Liver (tissue), 9 donors: ENCODE results near the gene SDK2. TPM values are rescaled to one million over a fixed set of nuclear protein-coding genes. Genes with fewer than 3 reads are reported as not detected.

Source experiments
- DNase-seq: peaks from one replicate; pipeline ENCODE4 v3.0.0-alpha.2; 2017; ENCODE audit warnings: low spot score
- H3K27ac ChIP-seq, 2 donors: one replicate each; pipeline ENCODE4 v1.7.0; 2013; ENCODE audit warnings: inconsistent platforms in 2 of 2, low read length in 2 of 2, control low read depth in 1 of 2, low read depth in 1 of 2, mild to moderate bottlenecking in 1 of 2
- H3K27me3 ChIP-seq, 4 donors: one replicate each; pipeline versions ENCODE4 v1.6.1 to v1.7.0; 2013; ENCODE audit warnings: low read length in 3 of 4, inconsistent platforms in 1 of 4, mild to moderate bottlenecking in 1 of 4, moderate library complexity in 1 of 4; ENCODE audit not compliant: control insufficient read depth in 4 of 4, insufficient read depth in 4 of 4
- H3K36me3 ChIP-seq, 4 donors: one replicate each; pipeline versions ENCODE4 v1.6.1 to v1.7.0; 2013; ENCODE audit warnings: low read length in 3 of 4, mild to moderate bottlenecking in 3 of 4, low read depth in 1 of 4, moderate library complexity in 1 of 4; ENCODE audit not compliant: control insufficient read depth in 4 of 4, insufficient read depth in 3 of 4
- H3K4me1 ChIP-seq, 4 donors: one replicate each; pipeline versions ENCODE4 v1.6.1 to v1.7.0; 2013; ENCODE audit warnings: low read length in 3 of 4, mild to moderate bottlenecking in 3 of 4, moderate library complexity in 1 of 4; ENCODE audit not compliant: control insufficient read depth in 4 of 4, insufficient read depth in 4 of 4
- H3K4me3 ChIP-seq, 3 donors: one replicate each; pipeline versions ENCODE4 v1.6.1 to v1.7.0; 2013; ENCODE audit warnings: low read length in 3 of 3, control low read depth in 1 of 3, low read depth in 1 of 3, mild to moderate bottlenecking in 1 of 3
- H3K9ac ChIP-seq, 2 donors: one replicate each; pipeline ENCODE4 v1.7.0; 2013; ENCODE audit warnings: low read length in 2 of 2, mild to moderate bottlenecking in 2 of 2, moderate library complexity in 2 of 2, control low read depth in 1 of 2, low read depth in 1 of 2
- H3K9me3 ChIP-seq, 4 donors: one replicate each; pipeline versions ENCODE4 v1.6.1 to v1.7.0; 2013; ENCODE audit warnings: low read length in 3 of 4; ENCODE audit not compliant: control insufficient read depth in 4 of 4
- EGR1 ChIP-seq, 2 donors: IDR thresholded peaks; 2 replicates each; pipeline ENCODE4 v1.6.1; 2016 to 2018; ENCODE audit warnings: antibody characterized with exemption in 2 of 2, low read depth in 2 of 2
- FOXA1 ChIP-seq: IDR thresholded peaks from 2 replicates; pipeline ENCODE4 v1.6.1; 2016; ENCODE audit warnings: antibody characterized with exemption
- FOXA2 ChIP-seq: IDR thresholded peaks from 2 replicates; pipeline ENCODE4 v1.6.1; 2016; ENCODE audit warnings: antibody characterized with exemption
- GABPA ChIP-seq, 2 donors: IDR thresholded peaks in 1 of 2; conservative IDR thresholded peaks in 1 of 2; 2 replicates each; pipeline ENCODE4 v1.6.1; 2016; ENCODE audit warnings: antibody characterized with exemption in 2 of 2, mild to moderate bottlenecking in 1 of 2, moderate library complexity in 1 of 2
- HNF4A ChIP-seq, 2 donors: conservative IDR thresholded peaks; 2 replicates each; pipeline ENCODE4 v1.6.1; 2016; ENCODE audit warnings: antibody characterized with exemption in 2 of 2, mild to moderate bottlenecking in 2 of 2
- HNF4G ChIP-seq: IDR thresholded peaks from 2 replicates; pipeline ENCODE4 v1.6.1; 2016; ENCODE audit warnings: antibody characterized with exemption
- JUND ChIP-seq, 2 donors: IDR thresholded peaks; 2 replicates each; pipeline ENCODE4 v1.6.1; 2016; ENCODE audit warnings: antibody characterized with exemption in 2 of 2
- NR2F2 ChIP-seq: IDR thresholded peaks from 2 replicates; pipeline ENCODE4 v1.6.1; 2016; ENCODE audit warnings: antibody characterized with exemption
- RAD21 ChIP-seq, 2 donors: IDR thresholded peaks; 2 replicates each; pipeline ENCODE4 v1.6.1; 2016; ENCODE audit warnings: antibody characterized with exemption in 2 of 2, mild to moderate bottlenecking in 2 of 2
- RXRA ChIP-seq, 2 donors: IDR thresholded peaks; 2 replicates each; pipeline ENCODE4 v1.6.1; 2017 to 2018; ENCODE audit warnings: antibody characterized with exemption in 2 of 2, mild to moderate bottlenecking in 1 of 2
- SP1 ChIP-seq: IDR thresholded peaks from 2 replicates; pipeline ENCODE4 v1.6.1; 2018; ENCODE audit warnings: antibody characterized with exemption, mild to moderate bottlenecking
- TAF1 ChIP-seq: conservative IDR thresholded peaks from 2 replicates; pipeline ENCODE4 v1.6.1; 2016; ENCODE audit warnings: antibody characterized with exemption, mild to moderate bottlenecking
- YY1 ChIP-seq: IDR thresholded peaks from 2 replicates; pipeline ENCODE4 v1.6.1; 2016; ENCODE audit warnings: antibody characterized with exemption, mild to moderate bottlenecking
- WGBS: extraction: QIAGEN DNeasy Blood & Tissue Kit; methylation state at CpG from one replicate; pipeline ENCODE4 v1.1.7; 2013; 5-methylcytosine and 5-hydroxymethylcytosine counted together
- polyA plus RNA-seq, 2 donors: library from polyadenylated mRNA; stranded (reverse) in 1 of 2; unstranded in 1 of 2; fragments of 200-250 nt in 1 of 2; fragments of >200 nt in 1 of 2; fragmentation: Nextera tagmentation in 1 of 2; extraction: Ambion mirVana in 1 of 2; gene quantifications; one replicate each; pipeline versions ENCODE4 v1.2.1 to v1.2.3, GENCODE V29; 2013 to 2015
- total RNA-seq, 2 donors: library from RNA; depleted of rRNA; stranded (reverse); fragments of >200 nt; gene quantifications; one replicate each; pipeline ENCODE4 v1.2.3, GENCODE V29; 2014
- TF ChIP-seq, protein P1 (sequence below): IDR thresholded peaks from 2 replicates; pipeline ENCODE4 v1.6.1; 2016; ENCODE audit warnings: antibody characterized with exemption
- TF ChIP-seq, protein P2 (sequence below): IDR thresholded peaks from 2 replicates; pipeline ENCODE4 v1.6.1; 2016; ENCODE audit warnings: antibody characterized with exemption
- TF ChIP-seq, protein P3 (sequence below): IDR thresholded peaks from 2 replicates; pipeline ENCODE4 v1.6.1; 2016; ENCODE audit warnings: antibody characterized with exemption
- TF ChIP-seq, protein P4 (sequence below): IDR thresholded peaks from 2 replicates; pipeline ENCODE4 v1.6.1; 2016; ENCODE audit warnings: antibody characterized with exemption, mild to moderate bottlenecking
- TF ChIP-seq, protein P5 (sequence below): fragments of 150-350 bp; IDR thresholded peaks from 2 replicates; pipeline ENCODE4 v1.5.1; 2017; ENCODE audit warnings: improper control_type of control experiment, low read depth, low read length; ENCODE audit not compliant: missing input control
- donor health status: healthy.
- donor health status: healthy.
- donor health status: healthy.
- donor health status: healthy.
- donor health status: healthy.

The SDK2 gene
- total and polyA plus RNA-seq, 4 donors, result 0.05 to 0.42 (median 0.10) TPM

DNA sequence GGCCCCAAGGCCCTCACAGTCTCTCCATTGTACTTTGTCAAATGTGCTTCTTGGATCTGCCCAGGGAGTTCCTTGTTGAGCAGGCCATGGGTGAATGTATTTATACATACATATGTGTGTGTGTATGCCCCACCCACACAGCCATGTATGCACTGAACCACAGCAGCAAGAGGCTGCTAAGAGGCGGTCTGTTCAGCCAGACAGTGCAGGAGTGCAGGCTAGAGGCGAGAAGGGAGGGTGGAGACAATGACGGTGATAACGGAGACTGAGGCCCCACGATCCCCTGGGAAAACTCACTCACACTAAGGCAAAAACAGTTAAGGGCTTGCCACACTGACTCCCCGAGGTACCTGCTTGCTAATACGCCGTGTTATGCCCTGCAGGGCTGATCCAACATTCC, 181.4 kb downstream of the SDK2 start (continued):
- TF ChIP-seq, protein P1, sequence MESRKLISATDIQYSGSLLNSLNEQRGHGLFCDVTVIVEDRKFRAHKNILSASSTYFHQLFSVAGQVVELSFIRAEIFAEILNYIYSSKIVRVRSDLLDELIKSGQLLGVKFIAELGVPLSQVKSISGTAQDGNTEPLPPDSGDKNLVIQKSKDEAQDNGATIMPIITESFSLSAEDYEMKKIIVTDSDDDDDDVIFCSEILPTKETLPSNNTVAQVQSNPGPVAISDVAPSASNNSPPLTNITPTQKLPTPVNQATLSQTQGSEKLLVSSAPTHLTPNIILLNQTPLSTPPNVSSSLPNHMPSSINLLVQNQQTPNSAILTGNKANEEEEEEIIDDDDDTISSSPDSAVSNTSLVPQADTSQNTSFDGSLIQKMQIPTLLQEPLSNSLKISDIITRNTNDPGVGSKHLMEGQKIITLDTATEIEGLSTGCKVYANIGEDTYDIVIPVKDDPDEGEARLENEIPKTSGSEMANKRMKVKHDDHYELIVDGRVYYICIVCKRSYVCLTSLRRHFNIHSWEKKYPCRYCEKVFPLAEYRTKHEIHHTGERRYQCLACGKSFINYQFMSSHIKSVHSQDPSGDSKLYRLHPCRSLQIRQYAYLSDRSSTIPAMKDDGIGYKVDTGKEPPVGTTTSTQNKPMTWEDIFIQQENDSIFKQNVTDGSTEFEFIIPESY, result no peak
- TF ChIP-seq RAD21 (IDR thresholded peaks at IDR 0.05) (no peak), RXRA (IDR thresholded peaks at IDR 0.05) (no peak), TAF1 (no peak)

DNA sequence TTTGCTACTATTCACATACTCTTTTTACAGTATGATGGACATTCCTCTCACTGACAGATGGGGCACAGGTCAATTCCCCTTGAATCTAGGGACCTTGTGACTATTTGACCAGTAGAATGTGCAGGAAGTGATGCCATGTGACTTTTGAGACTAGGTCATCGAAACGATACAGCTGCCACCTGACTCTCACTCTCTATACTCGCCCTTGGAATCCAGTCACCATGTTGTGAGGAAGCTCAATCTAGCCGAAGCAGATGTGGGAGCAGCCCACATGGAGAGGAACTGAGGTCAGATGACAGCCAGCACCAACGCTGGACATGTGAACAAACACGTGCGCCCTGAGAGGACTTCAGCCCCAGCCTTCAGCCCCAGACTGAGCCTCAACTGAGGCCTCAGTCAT, 184.3 kb downstream of the SDK2 start:
- Histone ChIP-seq H3K4me1 (no peaks in the 10 kb centered on the region), H3K36me3 (no peaks in the 10 kb centered on the region), H3K4me3 (no peak overlapping the region), H3K9ac (no peak overlapping the region), H3K9me3 (peaks cover 3 to 9% (median 6%) of the 10 kb centered on the region in 4 donors), H3K27me3 (no peaks in the 10 kb centered on the region), H3K27ac (no peak overlapping the region)
- DNase-seq, result no peak
- 80% methylated on average over 7 of the region's 7 CpGs for WGBS
- no peak for TF ChIP-seq GABPA (IDR thresholded peaks at IDR 0.05 in 1 of 2, conservative IDR thresholded peaks at IDR 0.05 in 1 of 2)
- TF ChIP-seq RXRA (IDR thresholded peaks at IDR 0.05), result no peak

DNA sequence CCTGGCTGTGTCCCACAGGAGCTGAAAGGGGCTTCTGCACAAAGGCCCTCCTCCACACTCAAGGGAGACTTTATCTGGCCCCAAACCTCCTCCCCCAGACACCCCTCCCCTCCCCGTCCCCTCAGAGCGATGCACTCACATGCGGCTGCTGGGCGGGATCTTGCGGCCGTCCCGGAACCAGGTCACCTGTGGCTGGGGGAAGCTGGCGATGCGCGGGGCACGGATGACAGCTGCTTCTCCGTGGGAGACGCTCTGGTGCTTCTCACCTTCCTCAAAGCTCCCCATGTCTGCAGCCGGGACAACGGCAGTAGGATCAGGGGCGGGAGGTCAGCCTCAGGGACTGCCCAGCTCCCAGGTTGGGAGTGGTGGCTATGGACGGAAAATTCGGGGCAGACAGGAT, 188.5 kb downstream of the SDK2 start:
- DNase-seq, result no peak
- H3K4me1 ChIP-seq, result no peaks in the 10 kb centered on the region
- WGBS, result 48% methylated on average over 18 of the region's 18 CpGs

More for the DNA sequence above, 188.5 kb downstream of the SDK2 start:
- H3K36me3 ChIP-seq, result no peaks in the 10 kb centered on the region
- no peak for TF ChIP-seq GABPA (IDR thresholded peaks at IDR 0.05 in 1 of 2, conservative IDR thresholded peaks at IDR 0.05 in 1 of 2)
- no peak for TF ChIP-seq FOXA2
- TF ChIP-seq, protein P2, sequence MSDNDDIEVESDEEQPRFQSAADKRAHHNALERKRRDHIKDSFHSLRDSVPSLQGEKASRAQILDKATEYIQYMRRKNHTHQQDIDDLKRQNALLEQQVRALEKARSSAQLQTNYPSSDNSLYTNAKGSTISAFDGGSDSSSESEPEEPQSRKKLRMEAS, result no peak
- TF ChIP-seq SP1, result no peak
- TF ChIP-seq, protein P3, sequence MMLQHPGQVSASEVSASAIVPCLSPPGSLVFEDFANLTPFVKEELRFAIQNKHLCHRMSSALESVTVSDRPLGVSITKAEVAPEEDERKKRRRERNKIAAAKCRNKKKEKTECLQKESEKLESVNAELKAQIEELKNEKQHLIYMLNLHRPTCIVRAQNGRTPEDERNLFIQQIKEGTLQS, result no peak
- no peak for TF ChIP-seq RAD21 (IDR thresholded peaks at IDR 0.05)
- TF ChIP-seq RXRA (IDR thresholded peaks at IDR 0.05), result no peak
- no peak for TF ChIP-seq HNF4G
- no peak for TF ChIP-seq HNF4A (conservative IDR thresholded peaks at IDR 0.05)
- TF ChIP-seq, protein P1, result no peak
- TF ChIP-seq, protein P4, sequence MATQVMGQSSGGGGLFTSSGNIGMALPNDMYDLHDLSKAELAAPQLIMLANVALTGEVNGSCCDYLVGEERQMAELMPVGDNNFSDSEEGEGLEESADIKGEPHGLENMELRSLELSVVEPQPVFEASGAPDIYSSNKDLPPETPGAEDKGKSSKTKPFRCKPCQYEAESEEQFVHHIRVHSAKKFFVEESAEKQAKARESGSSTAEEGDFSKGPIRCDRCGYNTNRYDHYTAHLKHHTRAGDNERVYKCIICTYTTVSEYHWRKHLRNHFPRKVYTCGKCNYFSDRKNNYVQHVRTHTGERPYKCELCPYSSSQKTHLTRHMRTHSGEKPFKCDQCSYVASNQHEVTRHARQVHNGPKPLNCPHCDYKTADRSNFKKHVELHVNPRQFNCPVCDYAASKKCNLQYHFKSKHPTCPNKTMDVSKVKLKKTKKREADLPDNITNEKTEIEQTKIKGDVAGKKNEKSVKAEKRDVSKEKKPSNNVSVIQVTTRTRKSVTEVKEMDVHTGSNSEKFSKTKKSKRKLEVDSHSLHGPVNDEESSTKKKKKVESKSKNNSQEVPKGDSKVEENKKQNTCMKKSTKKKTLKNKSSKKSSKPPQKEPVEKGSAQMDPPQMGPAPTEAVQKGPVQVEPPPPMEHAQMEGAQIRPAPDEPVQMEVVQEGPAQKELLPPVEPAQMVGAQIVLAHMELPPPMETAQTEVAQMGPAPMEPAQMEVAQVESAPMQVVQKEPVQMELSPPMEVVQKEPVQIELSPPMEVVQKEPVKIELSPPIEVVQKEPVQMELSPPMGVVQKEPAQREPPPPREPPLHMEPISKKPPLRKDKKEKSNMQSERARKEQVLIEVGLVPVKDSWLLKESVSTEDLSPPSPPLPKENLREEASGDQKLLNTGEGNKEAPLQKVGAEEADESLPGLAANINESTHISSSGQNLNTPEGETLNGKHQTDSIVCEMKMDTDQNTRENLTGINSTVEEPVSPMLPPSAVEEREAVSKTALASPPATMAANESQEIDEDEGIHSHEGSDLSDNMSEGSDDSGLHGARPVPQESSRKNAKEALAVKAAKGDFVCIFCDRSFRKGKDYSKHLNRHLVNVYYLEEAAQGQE, result no peak
- TF ChIP-seq FOXA1, result no peak
- no peak for TF ChIP-seq NR2F2
- no peak for TF ChIP-seq JUND (IDR thresholded peaks at IDR 0.05)
- no peak for TF ChIP-seq TAF1
- TF ChIP-seq, protein P5, sequence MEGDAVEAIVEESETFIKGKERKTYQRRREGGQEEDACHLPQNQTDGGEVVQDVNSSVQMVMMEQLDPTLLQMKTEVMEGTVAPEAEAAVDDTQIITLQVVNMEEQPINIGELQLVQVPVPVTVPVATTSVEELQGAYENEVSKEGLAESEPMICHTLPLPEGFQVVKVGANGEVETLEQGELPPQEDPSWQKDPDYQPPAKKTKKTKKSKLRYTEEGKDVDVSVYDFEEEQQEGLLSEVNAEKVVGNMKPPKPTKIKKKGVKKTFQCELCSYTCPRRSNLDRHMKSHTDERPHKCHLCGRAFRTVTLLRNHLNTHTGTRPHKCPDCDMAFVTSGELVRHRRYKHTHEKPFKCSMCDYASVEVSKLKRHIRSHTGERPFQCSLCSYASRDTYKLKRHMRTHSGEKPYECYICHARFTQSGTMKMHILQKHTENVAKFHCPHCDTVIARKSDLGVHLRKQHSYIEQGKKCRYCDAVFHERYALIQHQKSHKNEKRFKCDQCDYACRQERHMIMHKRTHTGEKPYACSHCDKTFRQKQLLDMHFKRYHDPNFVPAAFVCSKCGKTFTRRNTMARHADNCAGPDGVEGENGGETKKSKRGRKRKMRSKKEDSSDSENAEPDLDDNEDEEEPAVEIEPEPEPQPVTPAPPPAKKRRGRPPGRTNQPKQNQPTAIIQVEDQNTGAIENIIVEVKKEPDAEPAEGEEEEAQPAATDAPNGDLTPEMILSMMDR, result no peak
- TF ChIP-seq EGR1 (IDR thresholded peaks at IDR 0.05; ENCODE audit: low read depth in 2 of 2), result no peak
- TF ChIP-seq YY1, result no peak
- H3K27me3 ChIP-seq, result peaks cover 0 to 3% (median 0%) of the 10 kb centered on the region in 4 donors
- no peak overlapping the region for H3K9ac ChIP-seq
- H3K27ac ChIP-seq, result no peak overlapping the region
- no peak overlapping the region for H3K4me3 ChIP-seq
- peaks cover 5 to 9% (median 6%) of the 10 kb centered on the region in 4 donors for H3K9me3 ChIP-seq
